Lung (tissue), 12 donors: ENCODE data around the gene DUSP5. TPM values are rescaled to one million over a fixed set of nuclear protein-coding genes. Genes with fewer than 3 reads are reported as not detected.
"Not testable (repeated sequence)": the region's sequence is repeated elsewhere in the genome, so short reads cannot be mapped to it uniquely, and the experiment has no call there.

Experiments used
- ATAC-seq: fragments of 200-7000 bp; cut with Tn5 transposase; one replicate; pipeline ENCODE4 v1.9.1; 2020; ENCODE audit warnings: moderate number of reproducible peaks; ENCODE audit not compliant: insufficient read depth, low FRiP score
- DNase-seq, 3 donors: peaks; one replicate each; pipeline ENCODE4 v3.0.0-alpha.2; 2013 to 2017
- H3K27ac ChIP-seq, 2 donors: one replicate each; pipeline ENCODE4 v1.5.1; 2013; ENCODE audit warnings: mild to moderate bottlenecking in 2 of 2, moderate library complexity in 2 of 2, control low read depth in 1 of 2, inconsistent platforms in 1 of 2, low read depth in 1 of 2, low read length in 1 of 2
- H3K27me3 ChIP-seq, 3 donors: one replicate each; pipeline ENCODE4 v1.5.1; 2013; ENCODE audit warnings: low read length in 2 of 3; ENCODE audit not compliant: control insufficient read depth in 3 of 3, insufficient read depth in 3 of 3
- H3K36me3 ChIP-seq, 4 donors: one replicate each; pipeline ENCODE4 v1.5.1; 2013; ENCODE audit warnings: low read length in 4 of 4, mild to moderate bottlenecking in 1 of 4, moderate library complexity in 1 of 4; ENCODE audit not compliant: control insufficient read depth in 4 of 4, insufficient read depth in 4 of 4
- H3K4me1 ChIP-seq, 5 donors: one replicate each; pipeline ENCODE4 v1.5.1; 2013; ENCODE audit warnings: low read length in 5 of 5, mild to moderate bottlenecking in 2 of 5, moderate library complexity in 1 of 5; ENCODE audit not compliant: control insufficient read depth in 5 of 5, insufficient read depth in 5 of 5
- H3K4me3 ChIP-seq: one replicate; pipeline ENCODE4 v1.5.1; 2013; ENCODE audit warnings: mild to moderate bottlenecking, control low read depth, moderate library complexity
- H3K9ac ChIP-seq, 2 donors: one replicate each; pipeline ENCODE4 v1.5.1; 2013; ENCODE audit warnings: low read length in 2 of 2, control low read depth in 1 of 2; ENCODE audit not compliant: insufficient read depth in 1 of 2
- H3K9me3 ChIP-seq, 4 donors: one replicate each; pipeline ENCODE4 v1.5.1; 2013; ENCODE audit warnings: low read length in 3 of 4, mild to moderate bottlenecking in 1 of 4, moderate library complexity in 1 of 4; ENCODE audit not compliant: control insufficient read depth in 4 of 4, insufficient read depth in 3 of 4
- CTCF ChIP-seq: IDR thresholded peaks from 2 replicates; pipeline ENCODE4 v1.5.1; 2012; ENCODE audit warnings: mild to moderate bottlenecking; ENCODE audit errors: control extremely low read depth, extremely low read depth
- WGBS, 2 donors: extraction: QIAGEN DNeasy Blood & Tissue Kit; methylation state at CpG; one replicate each; pipeline ENCODE4 v1.1.7; 2013; 5-methylcytosine and 5-hydroxymethylcytosine counted together
- polyA plus RNA-seq, 2 donors: library from polyadenylated mRNA; stranded (reverse); fragments of 200-250 nt; gene quantifications; one replicate each; pipeline ENCODE4 v1.2.1, GENCODE V29; 2013
- total RNA-seq, 2 donors: library from RNA; depleted of rRNA in 1 of 2; stranded (reverse); fragments of >200 nt in 1 of 2; gene quantifications; one replicate each; pipeline ENCODE4 v1.2.1, GENCODE V29; 2014 to 2021
- donor health status: control.
- donor health status: control.
- donor health status: Bipolar disorder and iron deficiency.
- donor health status: healthy.
- donor health status: DM: yes; HTN: yes; CAD: no.

The DUSP5 gene
- total and polyA plus RNA-seq, 4 donors: 10.3 to 16.4 (median 12.9) TPM

- Histone ChIP-seq H3K27me3 (no peaks in the 10 kb centered on the region), H3K4me1 (peaks cover 0 to 12% (median 5%) of the 10 kb centered on the region in 5 donors), H3K4me3 (no peak overlapping the region), H3K27ac (no peak overlapping the region), H3K9ac (no peak overlapping the region), H3K36me3 (no peaks in the 10 kb centered on the region), H3K9me3 (no peaks in the 10 kb centered on the region)
- no peak for TF ChIP-seq CTCF
- no peak for ATAC-seq
- 88 to 89% methylated on average over 6 to 7 of the region's 7 CpGs for WGBS, 2 donors
- no peak for DNase-seq
These were observed 36.6 kb upstream of the DUSP5 start for GRCh38 chr10:110461088-110461487.

GRCh38 chr10:110461530-110461929 is 36.2 kb upstream of the DUSP5 start:
- Histone ChIP-seq H3K4me3 (no peak overlapping the region), H3K9me3 (no peaks in the 10 kb centered on the region), H3K9ac (no peak overlapping the region), H3K27me3 (no peaks in the 10 kb centered on the region), H3K27ac (no peak overlapping the region), H3K4me1 (peaks cover 0 to 8% (median 5%) of the 10 kb centered on the region in 5 donors), H3K36me3 (no peaks in the 10 kb centered on the region)
- ATAC-seq: no peak
- peak in 1 of 3 donors; percentile 34 for DNase-seq
- no peak for TF ChIP-seq CTCF
- WGBS, 2 donors: 67 to 73% methylated on average over 2 of the region's 2 CpGs

GRCh38 chr10:110462166-110463095 is 35.3 kb upstream of the DUSP5 start:
- no peak for TF ChIP-seq CTCF
- DNase-seq (no peak), ATAC-seq (no peak)
- no peak overlapping the region for H3K9ac ChIP-seq
- no peaks in the 10 kb centered on the region for H3K9me3 ChIP-seq
- H3K4me1 ChIP-seq: peaks cover 0 to 6% (median 5%) of the 10 kb centered on the region in 5 donors
- no peak overlapping the region for H3K27ac ChIP-seq
- 91 to 92% methylated on average over 19 of the region's 19 CpGs for WGBS, 2 donors
- H3K27me3 ChIP-seq: no peaks in the 10 kb centered on the region
- no peaks in the 10 kb centered on the region for H3K36me3 ChIP-seq
- no peak overlapping the region for H3K4me3 ChIP-seq

- not testable (repeated sequence) for H3K27me3 ChIP-seq, H3K36me3 ChIP-seq, H3K4me1 ChIP-seq, DNase-seq, H3K9ac ChIP-seq, H3K4me3 ChIP-seq, H3K9me3 ChIP-seq, ATAC-seq, H3K27ac ChIP-seq
- WGBS, 2 donors: 88 to 97% methylated on average over 2 of the region's 2 CpGs
These were observed 29.4 kb upstream of the DUSP5 start for GRCh38 chr10:110468258-110468657.

- WGBS, 2 donors: 67 to 71% methylated on average over 10 of the region's 10 CpGs
- not testable (repeated sequence) for ATAC-seq, H3K27me3 ChIP-seq, H3K4me3 ChIP-seq, H3K36me3 ChIP-seq, DNase-seq, H3K27ac ChIP-seq, H3K9ac ChIP-seq, H3K9me3 ChIP-seq, H3K4me1 ChIP-seq
These were observed 27.2 kb upstream of the DUSP5 start for GRCh38 chr10:110470541-110470940.
